Fibroblast of lung (primary cell): Measurements from ENCODE around the gene STMN3.

Source experiments
- CTCF ChIP-seq, 2 donors: IDR thresholded peaks in 1 of 2; conservative IDR thresholded peaks in 1 of 2; 1 replicate in 1 of 2; 2 replicates in 1 of 2; pipeline ENCODE4 v1.5.1; 2011 to 2012; ENCODE audit warnings: low read length in 2 of 2, control low read depth in 1 of 2, inconsistent platforms in 1 of 2, low read depth in 1 of 2, mild to moderate bottlenecking in 1 of 2
- EZH2 ChIP-seq: IDR thresholded peaks from 2 replicates; pipeline ENCODE4 v1.5.1; 2012; ENCODE audit warnings: low read length, control low read depth, mild to moderate bottlenecking; ENCODE audit errors: missing control alignments

- TF ChIP-seq CTCF (conservative IDR thresholded peaks at IDR 0.05 in 1 of 2, IDR thresholded peaks at IDR 0.05 in 1 of 2; ENCODE audit: low read depth in 1 of 2, low read length in 2 of 2) (no peak), EZH2 (no peak)
Observed at GRCh38 chr20:63690898-63691710, 37.9 kb upstream of the STMN3 start.
